ENCODE measurements around the gene SUN2. TPM values are rescaled to one million over a fixed set of nuclear protein-coding genes. Genes with fewer than 3 reads are reported as not detected.

SUN2 gene
- total and polyA plus RNA-seq, 9 of the 15 experiments (the other 6 are each of a cell fraction or from before 2014, with no cell fraction given) = 0.11 to 42.6 (median 16.7) TPM

GRCh38 chr22:38697425-38698089 lies 58.2 kb downstream of the SUN2 start:
- FAIRE-seq (peak; percentile 63), ATAC-seq (peak; percentile 58), DNase-seq (ENCODE audit: extremely low read depth in 1 of 4, low spot score in 3 of 4) (peak in 2 of 4 experiments; percentile 39 to 73)
- Histone ChIP-seq H3K27ac (ENCODE audit: extremely low read depth, low read depth, low read length) (peak overlapping the region; percentile 50; the same call in 2 of the 3 replicates), H3K4me3 (peak overlapping the region; percentile 89), H3K9ac (ENCODE audit: insufficient read depth in 1 of 2, low read depth in 2 of 2, low read length in 2 of 2) (peak overlapping the region; percentile 26 to 57; a peak in 3 of 4 replicates), H3K4me1 (replicated peaks in 1 of 2; ENCODE audit: control insufficient read depth in 2 of 2, insufficient read depth in 2 of 2, low read length in 2 of 2) (peaks cover 38 to 45% of the 10 kb centered on the region in 2 experiments; a peak in 4 of 5 replicates), H2AFZ (ENCODE audit: low read depth, low read length) (no peak overlapping the region), H3K27me3 (ENCODE audit: control insufficient read depth in 2 of 2, insufficient read depth in 2 of 2, low read length in 2 of 2) (no peaks in the 10 kb centered on the region), H3K4me2 (ENCODE audit: insufficient read depth, low read length) (peak overlapping the region; percentile 83), H3K9me3 (replicated peaks; ENCODE audit: control insufficient read depth, insufficient read depth, low read depth, low read length) (no peaks in the 10 kb centered on the region), H4K20me1 (replicated peaks; ENCODE audit: control insufficient read depth, insufficient read depth, low read length) (no peaks in the 10 kb centered on the region; the same call in 1 of the 2 replicates), H3K9me1 (ENCODE audit: control insufficient read depth, insufficient read depth, low read length) (peaks cover 3% of the 10 kb centered on the region), H3K36me3 (ENCODE audit: control insufficient read depth, insufficient read depth, low read length) (peaks cover 45% of the 10 kb centered on the region), H3K79me2 (ENCODE audit: control insufficient read depth, insufficient read depth, low read length) (peaks cover 80% of the 10 kb centered on the region)
- WGBS (ENCODE audit: insufficient coverage, low coverage, missing lambda C conversion rate) = under 1% methylated on average over 8 of the region's 8 CpGs
- ChIA-PET POLR2A (interaction anchor here (0.5 to 3.2 kb wide), 8 partner anchors 9 to 223 kb away, joined by 3 to 12 read pairs (median 4); partner anchors contain the start of gene TOMM22), CTCF (ENCODE audit: low intra/inter-chr PET ratio) (no interaction called here)
- BruUV-seq (replicated peaks) = no TSS peak
- in situ Hi-C loops (cut with MboI) = no loop called here
- intact Hi-C loops (cut with micrococcal nuclease) = no loop called here
- TF ChIP-seq RERE (CRISPR knock-in tag; IDR thresholded peaks at IDR 0.05; ENCODE audit: borderline replicate concordance) (no peak), E2F4 (CRISPR knock-in tag; IDR thresholded peaks at IDR 0.05; ENCODE audit: low read depth) (no peak), ZNF644 (tag; IDR thresholded peaks at IDR 0.05; ENCODE audit: low read depth) (no peak), NR2C2 (CRISPR knock-in tag; IDR thresholded peaks at IDR 0.05) (no peak), NR2C2 (tag; IDR thresholded peaks at IDR 0.05) (no peak), PYGO2 (tag; IDR thresholded peaks at IDR 0.05) (no peak), ARID3B (CRISPR knock-in tag; IDR thresholded peaks at IDR 0.05; ENCODE audit: borderline replicate concordance) (no peak), ZNF830 (CRISPR knock-in tag; IDR thresholded peaks at IDR 0.05) (no peak), CTCF (IDR thresholded peaks at IDR 0.05 in 2 of 3, conservative IDR thresholded peaks at IDR 0.05 in 1 of 3; ENCODE audit: insufficient read depth in 2 of 3, low read depth in 1 of 3, low read length in 3 of 3) (no peak), HDAC3 (IDR thresholded peaks at IDR 0.05; ENCODE audit: borderline replicate concordance, partially characterized antibody) (no peak)
